ENCODE measurements around the gene PPM1A.

Gene PPM1A

GRCh38 chr14:60215127-60215444, 33.9 kb upstream of the PPM1A start:
- 79% methylated on average over 1 of the region's 2 CpGs for WGBS
- Histone ChIP-seq H4K8ac (ENCODE audit: low read length) (no peak overlapping the region), H3K27me3 (ENCODE audit: control insufficient read depth in 1 of 2, insufficient read depth in 1 of 2, low read length in 2 of 2) (peaks cover 3 to 4% of the 10 kb centered on the region in 2 experiments)

GRCh38 chr14:60215520-60216420, 33.3 kb upstream of the PPM1A start:
- DNase-seq, result no peak
- Histone ChIP-seq H4K8ac (ENCODE audit: low read length) (no peak overlapping the region), H3K18ac (ENCODE audit: low read depth in 1 of 2, low read length in 2 of 2) (no peak overlapping the region), H3K4me1 (ENCODE audit: control insufficient read depth, insufficient read depth, low read depth, low read length) (no peaks in the 10 kb centered on the region), H3K36me3 (ENCODE audit: control insufficient read depth in 1 of 2, insufficient read depth in 2 of 2, low read depth in 1 of 2, low read length in 2 of 2) (no peaks in the 10 kb centered on the region), H4K91ac (ENCODE audit: low read length) (no peak overlapping the region), H2AK5ac (ENCODE audit: low read length, severe bottlenecking) (no peak overlapping the region), H3K9ac (ENCODE audit: low read length) (no peak overlapping the region), H3K4ac (ENCODE audit: low read depth in 1 of 2, low read length in 2 of 2) (no peak overlapping the region), H3K4me2 (ENCODE audit: low read length, poor library complexity, severe bottlenecking) (no peak overlapping the region), H3K27ac (ENCODE audit: low read length, poor library complexity, severe bottlenecking) (no peak overlapping the region), H3K9me3 (ENCODE audit: control insufficient read depth, low read length) (no peaks in the 10 kb centered on the region), H2BK5ac (ENCODE audit: low read depth, low read length, poor library complexity, severe bottlenecking) (no peak overlapping the region), H3K14ac (ENCODE audit: low read length in 2 of 2) (no peak overlapping the region), H3K79me1 (replicated peaks; ENCODE audit: low read length, poor library complexity, severe bottlenecking) (no peaks in the 10 kb centered on the region), H2BK12ac (ENCODE audit: low read length in 2 of 2) (no peak overlapping the region), H3K23ac (ENCODE audit: low read length in 2 of 2) (no peak overlapping the region), H3K4me3 (ENCODE audit: insufficient read depth in 1 of 2, low read depth in 1 of 2, low read length in 2 of 2) (no peak overlapping the region), H2AFZ (ENCODE audit: low read depth, low read length) (no peak overlapping the region), H2BK15ac (ENCODE audit: low read depth, poor library complexity, severe bottlenecking) (no peak overlapping the region), H2BK120ac (ENCODE audit: low read depth, low read length) (no peak overlapping the region), H3K27me3 (ENCODE audit: control insufficient read depth in 1 of 2, insufficient read depth in 1 of 2, low read length in 2 of 2) (peaks cover 3 to 4% of the 10 kb centered on the region in 2 experiments)
- WGBS, result 93% methylated on average over 2 of the region's 4 CpGs

More at GRCh38 chr14:60215127-60215444, 33.9 kb upstream of the PPM1A start:
- H2BK120ac ChIP-seq (ENCODE audit: low read depth, low read length), result no peak overlapping the region
- no peak overlapping the region for H3K9ac ChIP-seq (ENCODE audit: low read length)
- no peak for DNase-seq
- H2BK12ac ChIP-seq (ENCODE audit: low read length in 2 of 2), result no peak overlapping the region
- H2BK5ac ChIP-seq (ENCODE audit: low read depth, low read length, poor library complexity, severe bottlenecking), result no peak overlapping the region
- H2AK5ac ChIP-seq (ENCODE audit: low read length, severe bottlenecking), result no peak overlapping the region
- no peaks in the 10 kb centered on the region for H3K79me1 ChIP-seq (replicated peaks; ENCODE audit: low read length, poor library complexity, severe bottlenecking)
- no peak overlapping the region for H3K23ac ChIP-seq (ENCODE audit: low read length in 2 of 2)
- H4K91ac ChIP-seq (ENCODE audit: low read length), result no peak overlapping the region
- peaks cover 2% of the 10 kb centered on the region for H3K9me3 ChIP-seq (ENCODE audit: control insufficient read depth, low read length)
- H3K36me3 ChIP-seq (ENCODE audit: control insufficient read depth in 1 of 2, insufficient read depth in 2 of 2, low read depth in 1 of 2, low read length in 2 of 2), result no peaks in the 10 kb centered on the region
- H3K4ac ChIP-seq (ENCODE audit: low read depth in 1 of 2, low read length in 2 of 2), result no peak overlapping the region
- H3K4me1 ChIP-seq (ENCODE audit: control insufficient read depth, insufficient read depth, low read depth, low read length), result no peaks in the 10 kb centered on the region
- H3K4me3 ChIP-seq (ENCODE audit: insufficient read depth in 1 of 2, low read depth in 1 of 2, low read length in 2 of 2), result no peak overlapping the region
- no peak overlapping the region for H2BK15ac ChIP-seq (ENCODE audit: low read depth, poor library complexity, severe bottlenecking)
- no peak overlapping the region for H2AFZ ChIP-seq (ENCODE audit: low read depth, low read length)
- no peak overlapping the region for H3K4me2 ChIP-seq (ENCODE audit: low read length, poor library complexity, severe bottlenecking)
- H3K27ac ChIP-seq (ENCODE audit: low read length, poor library complexity, severe bottlenecking), result no peak overlapping the region
- H3K14ac ChIP-seq (ENCODE audit: low read length in 2 of 2), result no peak overlapping the region
- H3K18ac ChIP-seq (ENCODE audit: low read depth in 1 of 2, low read length in 2 of 2), result no peak overlapping the region

GRCh38 chr14:60217713-60218112, 31.3 kb upstream of the PPM1A start:
- DNase-seq, result no peak
- peaks cover 0 to 3% of the 10 kb centered on the region in 2 experiments for H3K27me3 ChIP-seq (ENCODE audit: control insufficient read depth in 1 of 2, insufficient read depth in 1 of 2, low read length in 2 of 2)
- no peaks in the 10 kb centered on the region for H3K79me1 ChIP-seq (replicated peaks; ENCODE audit: low read length, poor library complexity, severe bottlenecking)
- H2BK5ac ChIP-seq (ENCODE audit: low read depth, low read length, poor library complexity, severe bottlenecking), result no peak overlapping the region
- no peak overlapping the region for H3K27ac ChIP-seq (ENCODE audit: low read length, poor library complexity, severe bottlenecking)
- H3K14ac ChIP-seq (ENCODE audit: low read length in 2 of 2), result no peak overlapping the region
- H3K18ac ChIP-seq (ENCODE audit: low read depth in 1 of 2, low read length in 2 of 2), result no peak overlapping the region
- H3K23ac ChIP-seq (ENCODE audit: low read length in 2 of 2), result no peak overlapping the region
- no peak overlapping the region for H3K4me2 ChIP-seq (ENCODE audit: low read length, poor library complexity, severe bottlenecking)
- H3K9me3 ChIP-seq (ENCODE audit: control insufficient read depth, low read length), result no peaks in the 10 kb centered on the region
- no peak overlapping the region for H2BK15ac ChIP-seq (ENCODE audit: low read depth, poor library complexity, severe bottlenecking)
- H3K4me1 ChIP-seq (ENCODE audit: control insufficient read depth, insufficient read depth, low read depth, low read length), result no peaks in the 10 kb centered on the region
- no peak overlapping the region for H2BK12ac ChIP-seq (ENCODE audit: low read length in 2 of 2)
- H2BK120ac ChIP-seq (ENCODE audit: low read depth, low read length), result no peak overlapping the region
- no peak overlapping the region for H3K9ac ChIP-seq (ENCODE audit: low read length)
- H3K4ac ChIP-seq (ENCODE audit: low read depth in 1 of 2, low read length in 2 of 2), result no peak overlapping the region
- H3K36me3 ChIP-seq (ENCODE audit: control insufficient read depth in 1 of 2, insufficient read depth in 2 of 2, low read depth in 1 of 2, low read length in 2 of 2), result no peaks in the 10 kb centered on the region
- H2AFZ ChIP-seq (ENCODE audit: low read depth, low read length), result no peak overlapping the region
- no peak overlapping the region for H4K8ac ChIP-seq (ENCODE audit: low read length)
- H3K4me3 ChIP-seq (ENCODE audit: insufficient read depth in 1 of 2, low read depth in 1 of 2, low read length in 2 of 2), result no peak overlapping the region
- WGBS, result 75% methylated on average over 3 of the region's 3 CpGs
- H2AK5ac ChIP-seq (ENCODE audit: low read length, severe bottlenecking), result no peak overlapping the region
- H4K91ac ChIP-seq (ENCODE audit: low read length), result no peak overlapping the region

- Histone ChIP-seq H3K18ac (ENCODE audit: low read depth in 1 of 2, low read length in 2 of 2) (no peak overlapping the region), H2BK15ac (ENCODE audit: low read depth, poor library complexity, severe bottlenecking) (no peak overlapping the region), H3K14ac (ENCODE audit: low read length in 2 of 2) (no peak overlapping the region), H3K23ac (ENCODE audit: low read length in 2 of 2) (no peak overlapping the region), H3K27me3 (ENCODE audit: control insufficient read depth in 1 of 2, insufficient read depth in 1 of 2, low read length in 2 of 2) (peaks cover 0 to 3% of the 10 kb centered on the region in 2 experiments), H3K36me3 (ENCODE audit: control insufficient read depth in 1 of 2, insufficient read depth in 2 of 2, low read depth in 1 of 2, low read length in 2 of 2) (no peaks in the 10 kb centered on the region), H4K91ac (ENCODE audit: low read length) (no peak overlapping the region), H3K4me3 (ENCODE audit: insufficient read depth in 1 of 2, low read depth in 1 of 2, low read length in 2 of 2) (no peak overlapping the region), H3K4me1 (ENCODE audit: control insufficient read depth, insufficient read depth, low read depth, low read length) (no peaks in the 10 kb centered on the region), H2BK12ac (ENCODE audit: low read length in 2 of 2) (no peak overlapping the region), H2AFZ (ENCODE audit: low read depth, low read length) (no peak overlapping the region), H3K79me1 (replicated peaks; ENCODE audit: low read length, poor library complexity, severe bottlenecking) (no peaks in the 10 kb centered on the region), H3K4me2 (ENCODE audit: low read length, poor library complexity, severe bottlenecking) (no peak overlapping the region), H3K9me3 (ENCODE audit: control insufficient read depth, low read length) (no peaks in the 10 kb centered on the region), H2BK120ac (ENCODE audit: low read depth, low read length) (no peak overlapping the region), H3K27ac (ENCODE audit: low read length, poor library complexity, severe bottlenecking) (no peak overlapping the region), H3K4ac (ENCODE audit: low read depth in 1 of 2, low read length in 2 of 2) (no peak overlapping the region), H4K8ac (ENCODE audit: low read length) (no peak overlapping the region), H2AK5ac (ENCODE audit: low read length, severe bottlenecking) (no peak overlapping the region), H3K9ac (ENCODE audit: low read length) (no peak overlapping the region), H2BK5ac (ENCODE audit: low read depth, low read length, poor library complexity, severe bottlenecking) (no peak overlapping the region)
- DNase-seq, result no peak
- WGBS, result 100% methylated on average over 1 of the region's 1 CpG
Observed at GRCh38 chr14:60220084-60220483, 28.9 kb upstream of the PPM1A start.

Data from mesenchymal stem cell (in vitro differentiated cells and primary cell).